Karpas-422 (cell line): ENCODE results near the gene SUCO. TPM values are rescaled to one million over a fixed set of nuclear protein-coding genes. Genes with fewer than 3 reads are reported as not detected.

Source experiments
- DNase-seq: peaks from one replicate; pipeline ENCODE4 v3.0.0-alpha.2; 2015
- H2AFZ ChIP-seq: fragments of 200-600 bp; sonication (generic); 2 replicates; pipeline ENCODE4 v1.6.1; 2014; ENCODE audit warnings: antibody characterized with exemption, low read length, mixed read lengths
- H3K27ac ChIP-seq: fragments of 200-600 bp; sonication (generic); 2 replicates; pipeline ENCODE4 v1.5.1; 2014; ENCODE audit warnings: mild to moderate bottlenecking, low read length, moderate library complexity
- H3K27me3 ChIP-seq: fragments of 200-600 bp; sonication (generic); 2 replicates; pipeline ENCODE4 v1.6.1; 2014; ENCODE audit warnings: low read length, mixed read lengths
- H3K36me3 ChIP-seq: fragments of 200-600 bp; sonication (generic); 2 replicates; pipeline ENCODE4 v1.6.1; 2014; ENCODE audit warnings: low read length, mixed read lengths; ENCODE audit not compliant: insufficient read depth
- H3K4me1 ChIP-seq: fragments of 200-600 bp; sonication (generic); 2 replicates; pipeline ENCODE4 v1.6.1; 2014; ENCODE audit warnings: mild to moderate bottlenecking, low read length, mixed read lengths
- H3K4me2 ChIP-seq: fragments of 200-600 bp; sonication (generic); 2 replicates; pipeline ENCODE4 v1.6.1; 2014; ENCODE audit warnings: low read length, low read depth, mild to moderate bottlenecking; ENCODE audit not compliant: poor library complexity, severe bottlenecking
- H3K4me3 ChIP-seq: fragments of 200-600 bp; sonication (generic); 2 replicates; pipeline ENCODE4 v1.5.1; 2014; ENCODE audit warnings: mild to moderate bottlenecking, antibody characterized with exemption, low read length, mixed read lengths
- H3K79me2 ChIP-seq: fragments of 200-600 bp; sonication (generic); 2 replicates; pipeline ENCODE4 v1.6.1; 2014; ENCODE audit warnings: mild to moderate bottlenecking, low read length, mixed read lengths
- H3K9ac ChIP-seq: fragments of 200-600 bp; sonication (generic); 2 replicates; pipeline ENCODE4 v1.6.0; 2014; ENCODE audit warnings: low read length
- H3K9me2 ChIP-seq: fragments of 200-600 bp; sonication (generic), shearing (Covaris generic); replicated peaks from 2 replicates; pipeline ENCODE4 v1.6.0; 2014; ENCODE audit warnings: mild to moderate bottlenecking, low read length, moderate library complexity; ENCODE audit not compliant: insufficient read depth
- H3K9me3 ChIP-seq: fragments of 300-700, 200-600 bp; sonication (generic); 2 replicates; pipeline ENCODE4 v1.6.1; 2014; ENCODE audit warnings: low read length, mixed read lengths
- H4K20me1 ChIP-seq: fragments of 200-600 bp; sonication (generic); 2 replicates; pipeline ENCODE4 v1.6.1; 2014; ENCODE audit warnings: mild to moderate bottlenecking, antibody characterized with exemption, low read length, low read depth; ENCODE audit not compliant: insufficient read depth
- total RNA-seq: library from RNA; depleted of rRNA; stranded (reverse); fragments of >200 nt; shearing (Covaris generic); gene quantifications from 2 replicates; pipeline ENCODE4 v1.2.3, GENCODE V29; 2014; ENCODE audit warnings: low replicate concordance

Gene SUCO
- total RNA-seq, 1 experiment from 2014 or later: 52.3 TPM

DNA sequence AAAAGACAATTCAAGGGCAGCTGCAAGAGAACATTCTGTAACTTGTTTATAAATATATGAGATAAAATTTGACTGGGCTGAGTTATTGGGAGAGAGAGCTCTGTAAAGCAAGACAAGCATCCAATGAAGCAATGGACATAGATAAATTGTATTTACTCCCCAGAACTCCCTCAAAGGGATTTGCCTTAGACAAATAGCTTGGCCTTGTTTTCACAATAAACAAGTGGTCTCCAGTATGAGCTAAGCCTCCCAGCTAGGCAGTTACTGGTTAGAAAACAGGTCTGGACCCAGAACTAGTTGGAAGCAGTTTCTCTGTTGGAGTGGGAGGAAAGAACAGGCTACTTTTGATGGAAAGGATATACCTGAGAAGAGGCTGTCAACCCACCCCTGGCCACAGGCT lies 25.2 kb upstream of the SUCO start:
- no peak for DNase-seq
- Histone ChIP-seq H3K27me3 (0 out of 2 replicates have a peak, but pooled peaks cover 3% of the 10 kb centered on the region), H3K36me3 (no peaks in the 10 kb centered on the region), H3K9ac (no peak overlapping the region), H3K4me1 (no peaks in the 10 kb centered on the region), H3K4me3 (no peak overlapping the region), H4K20me1 (no peaks in the 10 kb centered on the region), H3K9me2 (no peaks in the 10 kb centered on the region), H3K4me2 (no peak overlapping the region), H3K79me2 (no peaks in the 10 kb centered on the region), H3K9me3 (no peaks in the 10 kb centered on the region), H2AFZ (no peak overlapping the region), H3K27ac (no peak overlapping the region)

DNA sequence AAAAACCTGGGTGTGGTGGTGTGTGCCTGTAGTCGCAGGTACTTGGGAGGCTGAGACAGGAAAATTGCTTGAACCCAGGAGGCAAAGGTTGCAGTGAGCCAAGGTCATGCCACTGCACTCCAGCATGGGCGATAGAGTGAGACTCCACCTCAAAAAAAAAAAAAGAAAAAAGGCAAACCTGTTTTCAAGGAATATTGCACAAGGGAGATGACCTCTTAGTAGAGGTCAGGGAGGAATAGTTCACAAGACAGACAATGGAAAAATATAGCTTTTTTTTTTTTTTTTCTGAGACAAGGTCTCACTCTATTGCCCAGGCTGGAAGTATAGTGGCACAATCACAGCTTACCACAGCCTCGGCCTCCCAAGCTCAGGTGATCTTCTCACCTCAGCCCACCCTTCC lies 22.5 kb upstream of the SUCO start:
- no peaks in the 10 kb centered on the region for H3K4me1 ChIP-seq
- no peak overlapping the region for H2AFZ ChIP-seq
- no peak overlapping the region for H3K4me3 ChIP-seq
- H3K27me3 ChIP-seq: 0 out of 2 replicates have a peak, but pooled peaks cover 3% of the 10 kb centered on the region
- no peaks in the 10 kb centered on the region for H3K9me3 ChIP-seq
- H4K20me1 ChIP-seq: no peaks in the 10 kb centered on the region
- no peaks in the 10 kb centered on the region for H3K9me2 ChIP-seq
- DNase-seq: no peak
- H3K4me2 ChIP-seq: no peak overlapping the region
- H3K79me2 ChIP-seq: no peaks in the 10 kb centered on the region
- H3K36me3 ChIP-seq: no peaks in the 10 kb centered on the region
- no peak overlapping the region for H3K27ac ChIP-seq
- no peak overlapping the region for H3K9ac ChIP-seq

DNA sequence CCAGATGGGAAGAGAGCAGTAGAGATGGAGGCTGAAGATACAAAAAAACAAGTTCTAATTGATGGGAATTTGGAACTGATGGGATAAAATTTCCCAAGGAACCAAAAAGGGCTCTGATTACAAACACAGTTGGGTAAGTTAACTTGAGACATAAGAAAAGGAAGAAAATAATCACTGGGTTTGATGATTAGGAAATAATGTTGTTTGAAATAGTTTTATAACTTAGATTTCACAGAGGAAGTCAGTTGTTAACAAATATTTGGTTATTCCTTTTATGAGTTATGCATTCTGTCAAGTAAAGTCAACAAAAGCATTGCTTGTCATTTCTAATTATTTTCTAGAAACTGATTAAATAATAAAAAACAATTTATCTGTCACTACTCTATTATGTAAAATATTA lies 20.4 kb upstream of the SUCO start:
- Histone ChIP-seq H3K9me2 (no peaks in the 10 kb centered on the region), H3K79me2 (no peaks in the 10 kb centered on the region), H3K36me3 (no peaks in the 10 kb centered on the region), H3K4me1 (no peaks in the 10 kb centered on the region), H2AFZ (no peak overlapping the region), H3K4me2 (no peak overlapping the region), H3K9me3 (no peaks in the 10 kb centered on the region), H3K4me3 (no peak overlapping the region), H4K20me1 (no peaks in the 10 kb centered on the region), H3K27me3 (no peaks in the 10 kb centered on the region), H3K9ac (no peak overlapping the region), H3K27ac (no peak overlapping the region)
- DNase-seq: no peak

DNA sequence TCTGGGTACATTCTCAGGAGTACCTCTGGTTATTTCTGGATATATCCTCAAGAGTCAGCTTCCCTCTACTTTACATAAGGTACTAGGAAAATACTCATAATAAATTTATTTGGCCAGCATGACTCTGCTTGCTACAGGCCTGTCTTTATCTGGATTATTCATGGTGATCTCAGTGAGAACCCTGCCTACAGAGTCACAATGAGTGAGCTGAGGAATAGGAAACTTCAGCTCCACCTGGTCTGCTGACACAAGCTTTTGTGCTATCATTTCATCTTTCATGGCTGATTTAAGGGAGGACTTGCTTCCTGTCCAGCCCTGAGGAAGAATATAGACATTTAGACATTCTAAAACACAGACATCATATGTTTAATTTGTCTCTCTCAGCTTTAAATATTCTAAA lies 19.5 kb upstream of the SUCO start:
- no peak overlapping the region for H3K4me2 ChIP-seq
- H2AFZ ChIP-seq: no peak overlapping the region
- H3K9ac ChIP-seq: no peak overlapping the region
- DNase-seq: no peak
- H3K27me3 ChIP-seq: no peaks in the 10 kb centered on the region
- H3K9me3 ChIP-seq: no peaks in the 10 kb centered on the region
- no peaks in the 10 kb centered on the region for H4K20me1 ChIP-seq
- no peak overlapping the region for H3K4me3 ChIP-seq
- no peaks in the 10 kb centered on the region for H3K36me3 ChIP-seq
- H3K9me2 ChIP-seq: no peaks in the 10 kb centered on the region
- H3K4me1 ChIP-seq: no peaks in the 10 kb centered on the region
- H3K79me2 ChIP-seq: no peaks in the 10 kb centered on the region
- no peak overlapping the region for H3K27ac ChIP-seq

DNA sequence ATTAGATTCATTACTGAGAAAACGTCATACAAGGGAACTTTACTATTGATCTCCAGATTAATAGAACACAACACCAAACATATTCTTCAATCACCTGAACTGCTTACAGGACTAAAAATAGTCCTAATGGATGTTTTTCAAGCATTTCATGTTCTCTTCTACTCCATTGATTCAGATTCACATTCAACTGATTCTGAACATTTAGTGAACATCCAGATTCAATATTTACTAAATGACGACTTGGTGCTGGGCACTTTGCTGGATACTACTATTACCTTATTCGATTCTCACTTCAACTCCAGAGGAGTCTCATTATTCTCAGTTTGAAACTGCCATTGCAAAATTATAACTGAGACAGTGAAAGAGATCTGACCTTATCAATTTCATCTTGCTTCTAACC lies 18.8 kb upstream of the SUCO start:
- H3K9ac ChIP-seq: no peak overlapping the region
- no peaks in the 10 kb centered on the region for H3K79me2 ChIP-seq
- H3K36me3 ChIP-seq: no peaks in the 10 kb centered on the region
- no peak for DNase-seq
- H4K20me1 ChIP-seq: no peaks in the 10 kb centered on the region
- H2AFZ ChIP-seq: no peak overlapping the region
- no peak overlapping the region for H3K4me2 ChIP-seq
- H3K4me1 ChIP-seq: no peaks in the 10 kb centered on the region
- no peaks in the 10 kb centered on the region for H3K9me2 ChIP-seq
- H3K4me3 ChIP-seq: no peak overlapping the region
- no peaks in the 10 kb centered on the region for H3K9me3 ChIP-seq
- H3K27ac ChIP-seq: no peak overlapping the region
- H3K27me3 ChIP-seq: no peaks in the 10 kb centered on the region

DNA sequence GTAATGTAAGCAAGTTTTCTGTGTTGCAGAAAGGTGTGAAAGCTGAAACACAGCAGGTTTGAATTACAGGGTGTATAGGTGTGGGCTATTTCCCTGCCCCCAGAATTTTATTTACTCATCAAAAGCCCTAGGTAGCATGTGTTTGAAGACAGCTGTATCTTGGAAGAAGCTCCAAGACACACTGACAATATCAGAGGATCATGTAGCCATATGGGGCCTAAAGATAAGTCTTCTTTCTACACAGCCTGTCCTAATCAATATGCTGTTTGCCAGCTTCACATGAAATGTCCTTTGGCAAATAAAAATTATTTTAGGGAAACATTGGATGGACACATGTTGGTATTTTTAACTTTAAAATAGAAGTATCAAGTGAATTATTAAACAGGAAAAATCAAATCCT lies 17.5 kb upstream of the SUCO start:
- H3K9me3 ChIP-seq: no peaks in the 10 kb centered on the region
- H3K79me2 ChIP-seq: no peaks in the 10 kb centered on the region
- no peaks in the 10 kb centered on the region for H3K4me1 ChIP-seq
- H3K4me3 ChIP-seq: no peak overlapping the region
- H2AFZ ChIP-seq: no peak overlapping the region
- no peak overlapping the region for H3K4me2 ChIP-seq
- no peak overlapping the region for H3K9ac ChIP-seq
- H3K9me2 ChIP-seq: no peaks in the 10 kb centered on the region
- no peak for DNase-seq
- H3K27me3 ChIP-seq: no peaks in the 10 kb centered on the region
- H3K36me3 ChIP-seq: no peaks in the 10 kb centered on the region
- no peak overlapping the region for H3K27ac ChIP-seq
- no peaks in the 10 kb centered on the region for H4K20me1 ChIP-seq

DNA sequence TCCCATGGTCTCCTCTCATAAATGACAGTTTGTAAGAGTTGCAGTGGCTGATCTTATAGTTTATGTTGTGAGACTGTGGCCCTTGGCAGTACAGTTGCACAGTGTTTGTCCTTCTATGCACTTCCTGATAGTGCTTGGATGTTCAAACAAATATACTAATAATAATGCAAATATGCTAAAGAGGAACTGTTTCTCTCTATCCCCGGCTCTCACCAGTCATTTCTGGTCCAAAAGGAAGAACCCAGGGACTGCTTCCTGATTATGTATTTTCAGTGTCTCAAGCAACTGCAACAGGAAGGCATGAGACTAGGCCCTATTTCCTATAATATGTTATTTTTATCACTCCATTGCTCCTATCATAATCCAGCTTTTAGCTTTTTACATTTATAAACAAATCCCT lies 17.0 kb upstream of the SUCO start:
- H2AFZ ChIP-seq: no peak overlapping the region
- H3K9me2 ChIP-seq: no peaks in the 10 kb centered on the region
- H3K79me2 ChIP-seq: no peaks in the 10 kb centered on the region
- no peaks in the 10 kb centered on the region for H3K4me1 ChIP-seq
- DNase-seq: no peak
- no peaks in the 10 kb centered on the region for H3K27me3 ChIP-seq
- no peak overlapping the region for H3K9ac ChIP-seq
- H3K4me3 ChIP-seq: no peak overlapping the region
- no peaks in the 10 kb centered on the region for H4K20me1 ChIP-seq
- no peak overlapping the region for H3K4me2 ChIP-seq
- H3K36me3 ChIP-seq: no peaks in the 10 kb centered on the region
- no peaks in the 10 kb centered on the region for H3K9me3 ChIP-seq
- no peak overlapping the region for H3K27ac ChIP-seq

DNA sequence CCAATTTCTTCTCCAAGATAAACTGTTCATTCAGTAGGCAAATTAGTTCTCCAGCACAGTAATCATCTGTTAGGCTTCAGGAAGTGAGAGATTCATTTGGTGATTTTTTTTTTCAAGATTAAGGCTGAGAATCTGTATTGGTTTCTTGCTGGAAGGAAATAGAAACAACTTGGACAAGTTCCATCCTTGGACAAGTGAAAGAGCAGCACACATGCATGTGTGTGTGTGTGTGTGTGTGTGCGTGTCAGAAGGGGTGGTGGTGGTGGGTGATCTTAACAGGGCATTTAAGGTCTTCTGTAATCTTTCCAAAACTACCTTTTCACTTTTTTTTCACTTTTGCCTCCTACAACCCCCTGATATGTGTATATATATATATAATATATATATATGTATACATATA lies 15.9 kb upstream of the SUCO start:
- DNase-seq: no peak
- H3K27me3 ChIP-seq: no peaks in the 10 kb centered on the region
- no peaks in the 10 kb centered on the region for H3K36me3 ChIP-seq
- no peaks in the 10 kb centered on the region for H3K9me3 ChIP-seq
- H3K4me1 ChIP-seq: no peaks in the 10 kb centered on the region
- H3K4me3 ChIP-seq: no peak overlapping the region
- no peaks in the 10 kb centered on the region for H4K20me1 ChIP-seq
- H3K9me2 ChIP-seq: no peaks in the 10 kb centered on the region
- no peak overlapping the region for H3K27ac ChIP-seq
- H2AFZ ChIP-seq: no peak overlapping the region
- no peaks in the 10 kb centered on the region for H3K79me2 ChIP-seq
- no peak overlapping the region for H3K9ac ChIP-seq
- H3K4me2 ChIP-seq: no peak overlapping the region

DNA sequence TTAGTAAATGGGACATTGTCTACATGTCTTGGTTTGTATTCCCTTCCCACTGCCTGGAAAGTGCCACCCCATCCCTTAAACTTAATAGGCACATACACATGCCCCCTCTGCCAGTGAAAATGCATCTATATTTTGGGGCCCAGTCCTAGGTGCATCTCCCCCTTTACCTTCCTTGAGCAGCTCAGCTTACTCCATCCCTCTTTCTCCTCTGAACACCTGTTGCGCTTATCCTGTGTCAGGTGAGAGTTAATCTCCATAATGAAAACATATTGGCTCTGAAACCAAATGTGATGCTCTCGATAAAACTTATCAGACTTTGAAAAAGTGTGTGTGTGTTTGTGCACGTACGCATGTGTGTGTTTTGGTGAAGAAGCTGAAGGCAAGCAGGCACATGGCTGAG lies 15.4 kb upstream of the SUCO start:
- Histone ChIP-seq H3K9me2 (no peaks in the 10 kb centered on the region), H3K27me3 (no peaks in the 10 kb centered on the region), H2AFZ (no peak overlapping the region), H3K4me1 (no peaks in the 10 kb centered on the region), H4K20me1 (no peaks in the 10 kb centered on the region), H3K79me2 (no peaks in the 10 kb centered on the region), H3K27ac (no peak overlapping the region), H3K4me3 (no peak overlapping the region), H3K4me2 (no peak overlapping the region), H3K9ac (no peak overlapping the region), H3K36me3 (no peaks in the 10 kb centered on the region), H3K9me3 (no peaks in the 10 kb centered on the region)
- DNase-seq: no peak
